IPS DF 6.9 (cell line): ENCODE measurements around the gene GAS7.
"Not testable (repeated sequence)": the region's sequence is repeated elsewhere in the genome, so short reads cannot be mapped to it uniquely, and the experiment has no call there.

ENCODE experiments used
- DNase-seq: peaks from one replicate; pipeline ENCODE4 v3.0.0-alpha.2; 2013; ENCODE audit warnings: low read depth, low spot score
- H3K27ac ChIP-seq: one replicate; pipeline ENCODE4 v1.5.1; 2013; ENCODE audit warnings: low read length, control low read depth
- H3K27me3 ChIP-seq: 2 replicates; pipeline ENCODE4 v1.6.1; 2013; ENCODE audit warnings: mild to moderate bottlenecking, low read length; ENCODE audit not compliant: control insufficient read depth, insufficient read depth
- H3K36me3 ChIP-seq: 2 replicates; pipeline ENCODE4 v1.6.1; 2013; ENCODE audit warnings: low read length; ENCODE audit not compliant: control insufficient read depth, insufficient read depth
- H3K4me1 ChIP-seq: 2 replicates; pipeline ENCODE4 v1.6.1; 2013; ENCODE audit warnings: low read length; ENCODE audit not compliant: control insufficient read depth, insufficient read depth
- H3K4me3 ChIP-seq: 2 replicates; pipeline ENCODE4 v1.5.1; 2013; ENCODE audit warnings: mild to moderate bottlenecking, low read length
- H3K9me3 ChIP-seq: 2 replicates; pipeline ENCODE4 v1.6.1; 2013; ENCODE audit warnings: low read length, inconsistent platforms; ENCODE audit not compliant: control insufficient read depth, insufficient read depth
- WGBS: extraction: QIAGEN DNeasy Blood & Tissue Kit; methylation state at CpG from one replicate; pipeline ENCODE4 v1.1.7; 2013; ENCODE audit warnings: mixed read lengths, missing lambda C conversion rate; ENCODE audit not compliant: insufficient read length, insufficient coverage; 5-methylcytosine and 5-hydroxymethylcytosine counted together

Gene GAS7

DNA sequence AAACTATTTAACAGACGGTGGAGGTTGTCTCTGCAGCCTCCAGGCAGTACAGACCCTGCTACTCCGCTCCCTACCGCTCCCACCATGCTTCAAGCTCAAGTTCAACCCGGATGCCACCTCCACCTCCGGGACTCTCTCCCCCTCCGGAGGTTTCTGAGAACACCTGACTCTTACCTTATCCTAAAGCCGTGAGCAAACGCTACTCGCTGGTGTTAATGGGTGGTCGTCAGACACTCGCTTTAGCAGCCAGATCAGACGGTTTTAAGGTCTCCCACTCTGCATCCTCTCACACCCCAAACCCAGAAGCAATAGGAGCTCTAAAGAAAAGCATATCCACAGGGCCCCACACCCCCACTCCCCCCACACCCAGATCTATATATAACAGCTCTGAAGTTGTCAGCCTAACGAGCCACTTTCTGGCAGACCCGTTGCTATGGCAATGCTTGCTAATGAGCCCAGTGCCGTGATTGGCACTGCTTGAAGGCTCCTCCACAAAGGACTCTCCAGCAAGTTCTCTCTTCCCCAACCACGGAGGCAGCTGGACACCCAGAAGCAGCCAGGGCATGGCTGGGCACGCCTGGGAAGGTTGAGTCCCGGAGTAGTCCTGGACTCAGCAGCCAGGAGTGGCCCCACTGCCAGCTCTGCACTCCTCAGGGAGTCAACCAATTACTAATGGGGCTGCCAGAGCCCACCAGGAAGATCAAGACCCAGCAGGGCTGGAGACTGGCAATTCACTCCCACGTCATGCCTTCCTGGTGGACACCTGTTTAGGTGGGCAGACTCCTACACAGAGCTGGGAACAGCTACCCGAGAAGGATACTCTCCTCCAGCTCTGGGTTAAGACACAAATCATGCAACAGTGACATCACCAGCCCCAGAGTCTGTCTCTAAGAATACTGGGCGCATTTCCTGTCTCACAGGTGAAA, 172.2 kb downstream of the GAS7 start:
- no peaks in the 10 kb centered on the region for H3K36me3 ChIP-seq
- no peaks in the 10 kb centered on the region for H3K27me3 ChIP-seq
- H3K9me3 ChIP-seq: no peaks in the 10 kb centered on the region
- H3K27ac ChIP-seq: no peak overlapping the region
- DNase-seq: no peak
- no CpG with 5 or more reads among the region's 21 CpGs for whole genome bisulfite sequencing
- H3K4me1 ChIP-seq: peaks cover 2% of the 10 kb centered on the region; the same call in 1 of the 2 replicates
- no peak overlapping the region for H3K4me3 ChIP-seq

DNA sequence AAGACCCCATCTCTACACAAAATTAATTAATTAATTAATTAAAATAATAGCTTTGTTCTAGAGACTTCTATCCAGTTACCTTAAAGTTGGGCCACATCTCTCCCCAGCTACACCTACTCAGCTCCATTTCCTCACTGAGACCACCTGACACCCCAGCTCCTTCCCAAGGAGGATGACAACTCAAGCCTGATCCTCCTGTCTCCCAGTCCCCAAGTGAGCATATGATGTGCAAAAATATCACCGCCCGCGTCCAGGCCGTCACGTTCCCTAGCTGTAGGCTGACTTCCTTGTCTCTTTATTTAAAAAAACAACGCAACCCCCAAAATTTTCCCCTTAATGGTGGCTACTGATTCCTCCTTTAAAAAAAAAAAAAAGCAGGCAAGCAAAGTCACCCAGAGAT, 173.2 kb downstream of the GAS7 start:
- peaks cover 2% of the 10 kb centered on the region; the same call in 1 of the 2 replicates for H3K4me1 ChIP-seq
- H3K27ac ChIP-seq: no peak overlapping the region
- H3K9me3 ChIP-seq: no peaks in the 10 kb centered on the region
- DNase-seq: no peak
- WGBS: no CpG with 5 or more reads among the region's 6 CpGs
- no peaks in the 10 kb centered on the region for H3K36me3 ChIP-seq
- H3K4me3 ChIP-seq: no peak overlapping the region
- H3K27me3 ChIP-seq: no peaks in the 10 kb centered on the region

DNA sequence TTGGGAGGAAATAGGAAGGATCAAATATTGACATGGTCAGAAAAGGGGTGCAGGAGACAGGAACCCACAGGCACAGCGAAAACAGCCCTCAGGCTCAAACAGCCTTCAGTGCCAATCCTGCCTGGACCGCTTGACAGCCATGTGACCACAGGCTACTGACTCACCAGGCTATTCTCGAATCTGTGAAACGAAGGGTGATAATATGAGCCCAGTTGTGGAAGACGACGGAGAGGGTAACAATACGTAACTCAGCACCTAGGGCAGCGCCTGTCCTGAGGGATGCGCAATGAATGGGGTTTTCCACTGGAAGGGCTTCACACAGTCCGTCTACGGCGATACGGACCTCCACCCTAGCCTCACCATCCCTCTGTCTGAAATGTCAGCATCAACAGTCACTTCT, 176.0 kb downstream of the GAS7 start:
- whole genome bisulfite sequencing: no CpG with 5 or more reads among the region's 13 CpGs
- H3K27ac ChIP-seq: no peak overlapping the region
- H3K9me3 ChIP-seq: no peaks in the 10 kb centered on the region
- no peak for DNase-seq
- H3K36me3 ChIP-seq: no peaks in the 10 kb centered on the region
- no peak overlapping the region for H3K4me3 ChIP-seq
- no peaks in the 10 kb centered on the region for H3K27me3 ChIP-seq
- peaks cover 2% of the 10 kb centered on the region; the same call in 1 of the 2 replicates for H3K4me1 ChIP-seq

DNA sequence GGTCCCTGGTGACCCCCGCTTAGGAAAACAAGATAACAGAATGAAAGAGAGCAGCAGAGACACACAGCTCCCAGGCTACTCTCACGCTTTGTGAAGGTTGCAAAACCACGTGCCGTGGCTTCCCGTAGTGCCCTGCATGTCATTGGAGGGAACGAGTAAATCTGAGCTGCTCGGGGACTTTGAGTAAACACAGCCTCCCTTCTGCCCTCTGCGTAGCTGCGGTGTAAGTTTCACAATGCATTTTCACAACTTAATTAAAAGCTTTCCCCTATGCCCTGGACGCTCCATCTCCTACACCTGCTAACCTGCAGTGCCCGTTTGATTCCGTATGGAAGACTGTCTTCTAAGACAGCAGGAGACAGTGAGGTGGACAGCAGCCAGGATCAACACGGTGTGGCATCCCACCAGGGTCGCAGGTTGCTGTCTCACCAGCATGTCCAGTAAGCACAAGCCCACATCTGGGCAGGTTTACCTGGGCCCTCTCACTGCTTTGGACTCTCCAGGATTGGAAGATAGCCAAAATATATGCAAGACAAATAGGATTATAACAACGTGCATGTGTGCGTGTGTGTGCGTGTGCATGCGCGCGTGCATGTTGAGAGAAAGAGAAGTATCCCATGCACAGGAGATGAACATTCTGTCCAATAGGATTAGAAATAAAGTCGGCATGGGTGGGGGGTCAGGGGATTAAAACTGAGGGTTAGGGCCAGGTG, 177.0 kb downstream of the GAS7 start:
- Histone ChIP-seq H3K4me1 (peaks cover 2% of the 10 kb centered on the region; the same call in 1 of the 2 replicates), H3K36me3 (no peaks in the 10 kb centered on the region), H3K9me3 (no peaks in the 10 kb centered on the region), H3K4me3 (no peak overlapping the region), H3K27ac (no peak overlapping the region), H3K27me3 (no peaks in the 10 kb centered on the region)
- DNase-seq: no peak
- WGBS: no CpG with 5 or more reads among the region's 21 CpGs

DNA sequence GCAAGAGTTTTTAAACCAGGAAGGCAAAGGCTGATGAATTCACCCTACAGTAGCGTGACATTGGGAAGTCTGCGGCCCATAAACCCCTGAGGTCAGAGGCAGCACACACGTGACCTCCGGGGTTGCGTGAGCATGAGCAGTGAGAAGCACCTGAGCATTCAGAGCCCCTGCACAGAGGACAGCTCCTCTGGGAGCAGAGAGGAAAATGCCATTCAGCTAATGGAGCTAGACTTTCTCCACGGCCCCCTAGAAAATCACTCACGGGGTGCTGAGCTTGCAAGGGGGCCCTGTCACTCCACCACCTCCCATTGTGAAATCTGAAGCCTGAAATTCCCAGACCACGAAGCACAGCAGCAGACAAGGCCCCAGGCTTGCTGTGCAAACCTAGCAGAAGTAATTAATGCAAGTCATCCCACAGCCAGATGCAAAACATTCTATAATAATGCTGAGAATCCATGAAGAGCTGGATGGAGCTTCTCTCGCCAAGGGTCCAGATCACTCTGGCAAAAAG, 178.4 kb downstream of the GAS7 start:
- WGBS: no CpG with 5 or more reads among the region's 9 CpGs
- no peak for DNase-seq
- Histone ChIP-seq H3K27me3 (no peaks in the 10 kb centered on the region), H3K4me3 (no peak overlapping the region), H3K36me3 (no peaks in the 10 kb centered on the region), H3K27ac (no peak overlapping the region), H3K9me3 (no peaks in the 10 kb centered on the region), H3K4me1 (no peaks in the 10 kb centered on the region)

DNA sequence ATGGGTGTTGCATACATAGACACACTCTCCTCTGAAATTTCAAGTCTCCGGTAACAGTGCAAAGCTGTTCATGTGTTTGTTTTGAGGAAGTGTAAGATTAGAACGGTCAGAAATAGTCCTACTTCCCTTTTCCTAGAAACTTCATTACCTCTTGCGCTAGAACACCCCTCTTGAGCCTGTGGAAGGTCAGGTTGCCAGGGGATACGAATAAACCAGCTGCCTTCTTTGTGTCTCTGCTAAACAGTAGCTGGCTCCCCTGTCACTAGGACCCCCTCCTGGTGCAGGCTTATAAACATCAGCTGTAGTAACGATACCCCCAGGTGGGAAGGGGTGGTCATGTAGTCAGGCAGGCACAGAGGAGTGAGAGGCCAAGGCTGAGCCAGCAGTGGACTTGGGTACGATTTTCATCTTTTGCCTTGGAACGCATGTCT, 179.9 kb downstream of the GAS7 start:
- no CpG with 5 or more reads among the region's 7 CpGs for WGBS
- no peak overlapping the region for H3K27ac ChIP-seq
- no peak overlapping the region for H3K4me3 ChIP-seq
- no peaks in the 10 kb centered on the region for H3K36me3 ChIP-seq
- H3K27me3 ChIP-seq: no peaks in the 10 kb centered on the region
- DNase-seq: no peak
- H3K4me1 ChIP-seq: no peaks in the 10 kb centered on the region
- no peaks in the 10 kb centered on the region for H3K9me3 ChIP-seq

DNA sequence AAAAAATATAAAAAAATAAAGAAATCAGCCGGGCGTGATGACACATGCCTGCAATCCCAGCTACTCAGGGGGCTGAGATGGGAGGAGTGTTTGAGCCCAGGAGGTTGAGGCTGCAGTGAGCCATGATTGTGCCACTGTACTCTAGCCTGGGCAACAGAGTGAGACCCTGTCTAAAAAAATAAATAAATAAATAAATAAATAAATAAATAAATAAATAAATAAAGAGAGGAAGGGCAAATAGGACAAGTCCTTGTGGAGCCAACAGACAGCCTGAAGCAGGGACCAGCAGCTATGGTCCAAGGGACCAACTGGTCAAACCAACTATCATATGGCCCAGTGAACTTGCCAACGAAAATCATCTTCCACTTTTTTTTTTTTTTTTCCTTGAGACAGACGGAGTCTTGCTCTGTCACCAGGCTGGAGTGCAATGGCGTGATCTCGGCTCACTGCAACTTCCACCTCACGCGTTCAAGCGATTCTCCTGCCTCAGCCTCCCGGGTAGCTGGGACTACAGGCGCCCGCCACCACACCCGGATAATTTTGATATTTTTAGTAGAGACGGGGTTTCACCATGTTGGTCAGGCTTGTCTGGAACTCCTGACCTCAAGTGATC, 181.3 kb downstream of the GAS7 start:
- H3K27me3 ChIP-seq, H3K9me3 ChIP-seq, H3K4me1 ChIP-seq, H3K4me3 ChIP-seq, DNase-seq, H3K27ac ChIP-seq, H3K36me3 ChIP-seq: not testable (repeated sequence)
- no CpG with 5 or more reads among the region's 14 CpGs for WGBS

DNA sequence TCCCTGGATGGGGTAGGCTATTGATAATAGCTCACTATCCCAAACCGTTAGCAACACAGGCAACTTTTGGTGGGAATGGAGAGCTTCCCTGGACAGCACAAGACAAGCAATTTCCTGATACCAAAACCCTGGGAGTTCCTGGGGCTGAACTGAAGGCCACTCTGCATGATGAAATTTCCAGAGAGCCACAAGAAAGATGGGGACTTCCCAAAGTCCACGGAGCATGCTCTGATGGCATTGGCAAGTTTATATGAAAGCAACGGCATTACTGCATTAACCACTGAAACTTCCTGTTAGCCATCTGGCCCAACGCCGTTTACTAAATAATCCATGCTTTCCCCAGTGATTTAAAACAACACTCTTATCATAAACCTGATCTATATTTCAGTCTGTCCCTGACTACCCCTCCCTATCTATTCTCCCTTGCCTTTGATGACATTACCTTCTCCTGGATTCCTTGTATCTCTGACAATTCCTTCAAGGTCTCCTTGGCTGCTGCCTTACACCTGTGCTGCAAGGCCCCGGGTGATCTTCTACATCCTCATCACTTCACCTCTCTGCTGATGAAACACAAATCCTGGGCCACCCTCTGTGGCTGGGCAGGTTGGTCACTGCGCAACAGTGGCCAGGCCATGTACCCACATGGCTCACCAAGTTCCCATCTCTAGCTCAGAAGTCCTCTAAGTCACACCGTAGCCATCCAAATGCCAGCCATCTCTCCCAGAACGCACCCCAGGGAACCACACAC, 184.9 kb downstream of the GAS7 start:
- no peak for DNase-seq
- H3K27ac ChIP-seq: no peak overlapping the region
- no peaks in the 10 kb centered on the region for H3K27me3 ChIP-seq
- H3K9me3 ChIP-seq: no peaks in the 10 kb centered on the region
- H3K4me3 ChIP-seq: no peak overlapping the region
- no peaks in the 10 kb centered on the region for H3K36me3 ChIP-seq
- H3K4me1 ChIP-seq: no peaks in the 10 kb centered on the region
- WGBS: 100% methylated on average over 1 of the region's 9 CpGs

DNA sequence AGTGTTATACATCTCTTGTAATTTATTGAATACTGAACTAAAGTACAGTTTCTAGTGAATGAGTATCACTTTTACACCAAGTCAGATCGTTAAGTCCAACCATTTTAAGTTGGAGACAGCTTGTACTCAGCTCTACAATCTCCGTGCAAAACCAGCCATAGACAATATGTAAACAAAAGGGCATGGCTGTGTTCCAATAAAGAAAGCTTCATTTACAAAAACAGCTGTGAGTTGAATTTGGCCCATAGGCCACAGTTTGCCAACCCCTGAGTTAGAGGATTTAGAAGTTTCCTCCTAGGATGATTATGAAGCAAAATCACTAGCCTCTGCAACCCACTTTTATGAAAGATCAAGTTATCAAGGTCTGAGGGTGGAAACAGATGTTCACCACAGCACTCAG, 187.7 kb downstream of the GAS7 start:
- no peak overlapping the region for H3K4me3 ChIP-seq
- WGBS: no CpG with 5 or more reads among the region's 2 CpGs
- H3K27ac ChIP-seq: no peak overlapping the region
- no peaks in the 10 kb centered on the region for H3K36me3 ChIP-seq
- H3K4me1 ChIP-seq: no peaks in the 10 kb centered on the region
- no peaks in the 10 kb centered on the region for H3K9me3 ChIP-seq
- H3K27me3 ChIP-seq: no peaks in the 10 kb centered on the region
- DNase-seq: no peak

DNA sequence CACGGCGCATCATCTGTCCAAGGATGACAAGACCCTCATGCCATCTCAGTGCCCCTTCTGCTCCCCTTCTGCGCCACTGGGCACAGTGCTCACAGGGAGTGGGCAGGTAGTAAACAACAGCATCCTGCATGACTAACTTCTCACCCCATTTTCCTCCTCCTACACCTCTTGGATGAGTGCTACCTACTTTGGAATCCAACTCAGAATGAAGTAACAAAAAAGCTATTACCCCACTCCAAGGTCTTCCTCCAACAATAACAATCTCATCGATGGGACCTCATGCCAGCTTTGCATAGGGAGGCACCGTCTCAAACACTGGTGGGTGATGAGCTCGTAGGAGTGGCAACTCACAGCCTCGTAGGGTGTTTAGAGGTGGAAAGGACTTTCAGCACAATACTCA, 194.7 kb downstream of the GAS7 start:
- H3K27me3 ChIP-seq: no peaks in the 10 kb centered on the region
- no peak overlapping the region; the same call in 1 of the 2 replicates for H3K4me3 ChIP-seq
- no peaks in the 10 kb centered on the region for H3K4me1 ChIP-seq
- H3K9me3 ChIP-seq: no peaks in the 10 kb centered on the region
- H3K36me3 ChIP-seq: no peaks in the 10 kb centered on the region
- no CpG with 5 or more reads among the region's 7 CpGs for WGBS
- no peak overlapping the region for H3K27ac ChIP-seq
- DNase-seq: no peak
